Cardiac fibroblast (primary cell): ENCODE measurements around the gene TSFM.

Experiments used
- DNase-seq, 2 donors: peaks; one replicate each; pipeline versions ENCODE4 v3.0.0 to v3.0.0-alpha.2; 2010; ENCODE audit warnings: low read depth in 2 of 2
- H3K4me3 ChIP-seq, 2 donors: replicated peaks in 1 of 2; 1 replicate in 1 of 2; 2 replicates in 1 of 2; pipeline ENCODE4 v1.5.1; 2011; ENCODE audit warnings: low read depth in 2 of 2, low read length in 2 of 2, mild to moderate bottlenecking in 2 of 2, moderate library complexity in 1 of 2
- TF ChIP-seq, protein P1 (sequence below): IDR thresholded peaks from one replicate; pipeline ENCODE4 v1.5.1; 2011; ENCODE audit warnings: low read depth, mild to moderate bottlenecking, low read length, inconsistent platforms

Gene TSFM

GRCh38 chr12:57741844-57742738 is 40.5 kb upstream of the TSFM start:
- H3K4me3 ChIP-seq = no peak overlapping the region
- no peak for DNase-seq
- TF ChIP-seq, protein P1, sequence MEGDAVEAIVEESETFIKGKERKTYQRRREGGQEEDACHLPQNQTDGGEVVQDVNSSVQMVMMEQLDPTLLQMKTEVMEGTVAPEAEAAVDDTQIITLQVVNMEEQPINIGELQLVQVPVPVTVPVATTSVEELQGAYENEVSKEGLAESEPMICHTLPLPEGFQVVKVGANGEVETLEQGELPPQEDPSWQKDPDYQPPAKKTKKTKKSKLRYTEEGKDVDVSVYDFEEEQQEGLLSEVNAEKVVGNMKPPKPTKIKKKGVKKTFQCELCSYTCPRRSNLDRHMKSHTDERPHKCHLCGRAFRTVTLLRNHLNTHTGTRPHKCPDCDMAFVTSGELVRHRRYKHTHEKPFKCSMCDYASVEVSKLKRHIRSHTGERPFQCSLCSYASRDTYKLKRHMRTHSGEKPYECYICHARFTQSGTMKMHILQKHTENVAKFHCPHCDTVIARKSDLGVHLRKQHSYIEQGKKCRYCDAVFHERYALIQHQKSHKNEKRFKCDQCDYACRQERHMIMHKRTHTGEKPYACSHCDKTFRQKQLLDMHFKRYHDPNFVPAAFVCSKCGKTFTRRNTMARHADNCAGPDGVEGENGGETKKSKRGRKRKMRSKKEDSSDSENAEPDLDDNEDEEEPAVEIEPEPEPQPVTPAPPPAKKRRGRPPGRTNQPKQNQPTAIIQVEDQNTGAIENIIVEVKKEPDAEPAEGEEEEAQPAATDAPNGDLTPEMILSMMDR = no peak

DNA sequence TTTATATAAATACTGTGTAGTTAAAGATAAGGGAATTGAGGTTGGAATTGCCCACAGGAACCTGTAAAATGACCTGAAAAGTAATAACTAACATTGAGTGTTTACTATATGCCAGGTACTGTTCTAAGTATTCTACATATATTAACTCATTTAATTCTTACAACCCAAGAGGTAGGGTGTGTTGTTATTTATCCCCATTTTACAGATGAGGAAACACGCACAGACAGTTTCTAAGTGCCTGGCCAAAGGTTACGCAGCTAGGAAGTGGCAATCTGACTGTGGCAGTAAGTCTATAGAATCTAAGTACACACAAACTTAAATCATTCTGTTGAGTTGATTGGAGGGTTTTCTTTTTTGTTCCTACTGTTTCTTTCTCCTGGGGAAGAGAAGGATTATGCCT is 38.8 kb upstream of the TSFM start:
- TF ChIP-seq, protein P1 = no peak
- H3K4me3 ChIP-seq = no peak overlapping the region

DNA sequence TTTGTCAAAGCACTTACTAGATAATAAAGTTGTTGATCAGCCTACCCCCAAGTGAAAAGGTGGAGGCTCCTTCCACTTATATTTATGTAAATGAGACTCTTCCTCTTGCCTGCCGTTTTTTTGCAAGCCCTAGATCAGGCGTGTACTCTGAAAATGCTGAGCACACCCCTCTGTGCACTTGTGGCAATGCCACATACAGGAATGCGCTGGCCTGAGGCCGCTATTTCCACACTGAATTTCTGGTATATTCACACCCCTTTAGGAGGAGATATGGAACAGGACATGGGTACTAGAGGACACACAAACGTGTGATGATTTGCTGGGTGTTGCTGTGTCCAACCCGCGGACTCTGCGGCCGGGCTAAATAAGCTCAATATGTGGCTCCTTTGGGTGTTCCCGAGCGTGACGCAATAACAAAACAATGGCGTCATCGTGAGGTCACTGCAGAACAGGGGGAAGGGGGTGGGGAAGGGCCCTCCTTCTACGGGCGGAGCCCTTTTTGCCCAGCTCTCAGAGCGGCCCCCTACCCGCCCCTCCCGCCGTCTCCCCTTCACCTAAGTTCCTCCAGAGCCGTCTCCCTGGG is 38.3 kb upstream of the TSFM start:
- TF ChIP-seq, protein P1 = no peak
- DNase-seq = peak; percentile 87 to 92
- peak overlapping the region; percentile 85 to 96 for H3K4me3 ChIP-seq

More for the DNA sequence above, 38.8 kb upstream of the TSFM start:
- DNase-seq = no peak

DNA sequence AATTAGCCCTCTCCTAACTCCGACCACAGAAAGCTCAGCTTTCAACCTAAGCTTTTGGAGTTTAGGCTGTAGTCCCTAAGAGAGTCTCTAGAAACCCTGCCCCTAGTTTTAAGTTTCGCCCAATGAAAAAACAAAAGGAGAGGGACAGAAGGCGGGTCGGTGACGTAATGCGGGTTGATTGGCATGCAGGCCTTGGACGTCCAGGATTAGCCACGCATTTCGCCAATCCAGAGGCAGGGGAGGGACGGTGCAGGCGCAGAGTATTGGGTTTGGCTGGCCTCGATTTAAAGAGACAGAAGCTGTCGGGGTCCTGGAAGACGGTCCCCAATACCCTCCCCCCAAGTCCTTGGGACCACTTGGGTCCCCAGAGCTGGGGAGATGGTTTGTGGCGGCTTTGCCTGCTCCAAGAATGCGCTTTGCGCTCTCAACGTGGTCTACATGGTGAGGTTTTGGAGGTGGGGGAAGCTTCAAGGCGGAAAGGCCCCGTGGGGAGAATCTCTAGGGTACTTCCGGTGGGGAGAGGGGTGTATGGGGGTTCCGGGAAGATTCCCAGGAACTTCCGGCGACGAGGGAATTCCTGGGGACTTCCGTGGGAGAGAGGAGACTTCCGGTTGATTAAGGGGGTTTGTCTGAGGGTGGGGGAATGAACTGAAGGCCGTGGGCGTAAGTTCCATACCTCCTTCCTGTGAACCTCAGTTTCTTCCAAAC is 37.7 kb upstream of the TSFM start, which contains the start of gene TSPAN31:
Gene TSPAN31 (plus strand): TSS at position 263 of the 708 bp plus-strand sequence. CDS start 116 bp downstream, at position 379.
- TF ChIP-seq, protein P1 = no peak
- H3K4me3 ChIP-seq = peak within 1 kb of the TSS; percentile 85 to 96
- peak; percentile 99 for DNase-seq

GRCh38 chr12:57745485-57745881 is 37.1 kb upstream of the TSFM start:
- peak overlapping the region; percentile 85 to 96 for H3K4me3 ChIP-seq
- DNase-seq = peak in 1 of 2 donors; percentile 29
- TF ChIP-seq, protein P1 = no peak

GRCh38 chr12:57746025-57746424 is 36.6 kb upstream of the TSFM start:
- peak overlapping the region; percentile 85 to 96 for H3K4me3 ChIP-seq

More at GRCh38 chr12:57746025-57746424, 36.6 kb upstream of the TSFM start:
- no peak for DNase-seq
- TF ChIP-seq, protein P1 = no peak
